HG02943 (cell line): ENCODE results near the gene CDKN2AIP.

Experiments used
- ATAC-seq: cut with Tn5 transposase; IDR thresholded peaks from one replicate; pipeline ENCODE4 v1.9.1; 2021; ENCODE audit warnings: mild to moderate bottlenecking, low read depth, moderate library complexity; ENCODE audit not compliant: unreplicated experiment

Gene CDKN2AIP

DNA sequence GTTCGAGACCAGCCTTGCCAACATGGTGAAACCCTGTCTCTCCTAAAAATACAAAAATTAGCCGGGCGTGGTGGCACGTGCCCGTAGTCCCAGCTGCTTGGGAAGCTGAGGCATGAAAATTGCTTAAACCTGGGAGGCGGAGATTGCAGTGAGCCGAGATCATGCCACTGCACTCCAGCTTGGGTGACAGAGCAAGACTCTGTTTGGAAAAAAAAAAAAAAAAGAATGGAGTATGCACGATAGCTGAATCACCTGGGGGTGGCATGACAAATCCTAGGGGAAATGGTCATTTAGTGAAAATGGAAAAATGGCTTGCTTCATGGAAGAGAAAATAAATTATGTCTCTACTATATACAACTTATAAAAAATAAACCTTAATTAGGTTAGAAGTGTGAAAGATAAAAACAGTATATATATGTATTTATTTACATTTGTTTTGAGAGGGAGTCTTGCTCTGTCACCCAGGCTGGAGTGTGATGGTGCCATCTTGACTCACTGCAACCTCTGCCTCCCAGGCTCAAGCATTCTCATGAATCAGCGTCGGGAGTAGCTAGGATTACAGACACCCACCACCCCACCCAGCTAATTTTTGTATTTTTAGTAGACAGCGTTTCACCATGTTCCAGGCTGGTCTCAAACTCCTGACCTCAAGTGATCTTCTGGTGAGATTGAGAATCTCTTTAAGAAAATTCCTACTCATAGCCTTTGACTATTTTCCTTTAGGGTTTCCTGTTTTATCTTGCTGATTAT lies 41.1 kb downstream of the CDKN2AIP start:
- no peak for ATAC-seq

DNA sequence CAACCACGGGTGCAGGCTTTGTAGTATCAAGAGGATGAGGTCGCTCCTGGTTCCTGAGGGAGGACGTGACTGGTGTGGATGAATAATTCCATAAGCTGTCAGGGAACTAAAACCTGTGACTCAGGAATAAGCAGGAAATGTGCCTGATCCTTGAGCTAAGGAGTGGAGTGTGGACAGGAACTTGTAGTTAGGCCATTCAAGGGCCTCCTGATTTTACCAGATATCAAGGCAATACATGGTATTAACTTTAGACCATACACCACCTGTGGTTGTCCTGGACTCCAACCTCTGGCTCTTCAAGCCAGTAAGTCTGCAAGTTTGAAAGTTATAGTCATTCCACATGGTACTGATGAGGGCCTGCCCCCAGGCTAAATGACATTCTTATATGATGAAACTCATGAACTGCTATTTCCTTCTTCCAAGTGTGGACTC lies 48.4 kb downstream of the CDKN2AIP start:
- ATAC-seq: no peak

DNA sequence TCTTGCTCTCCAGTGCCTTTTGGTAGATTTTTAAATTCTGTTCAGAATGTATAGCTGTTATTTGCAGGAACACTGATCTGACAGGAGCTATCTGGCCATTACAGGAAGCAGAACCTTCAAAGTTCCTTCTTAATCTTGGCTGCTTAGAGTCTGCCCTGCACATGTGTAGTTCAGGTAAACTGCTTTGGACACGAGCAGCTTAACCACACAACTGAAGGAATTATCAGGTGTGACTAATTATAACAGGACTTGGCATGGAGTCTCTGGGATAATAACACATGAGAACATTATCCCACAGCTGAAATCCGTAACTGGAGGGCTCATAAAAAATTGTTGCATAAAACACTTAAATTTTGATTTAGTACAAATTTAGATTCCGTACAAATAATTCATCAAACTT lies 48.8 kb downstream of the CDKN2AIP start:
- no peak for ATAC-seq

DNA sequence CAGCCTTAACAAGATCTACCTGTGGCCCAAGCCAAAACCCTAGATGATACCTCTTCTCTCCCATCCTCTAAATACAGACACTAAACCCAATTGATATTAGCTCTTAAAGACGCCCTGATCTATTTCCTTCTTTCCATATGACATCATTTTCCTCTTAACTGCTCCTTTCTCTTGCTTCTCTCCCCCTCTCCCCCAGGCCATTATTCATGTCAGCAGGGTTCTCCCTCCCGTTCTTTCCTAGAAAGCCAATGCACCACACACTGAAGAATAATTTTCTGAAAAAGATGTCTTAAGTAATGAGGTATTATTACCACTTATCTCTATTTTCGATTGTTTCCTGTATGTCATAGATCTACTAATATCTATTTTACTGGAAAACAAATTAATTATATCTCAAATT lies 50.7 kb downstream of the CDKN2AIP start:
- ATAC-seq: no peak
